HEK293T (cell line): ENCODE results near the gene UBAC1.
"Not testable (repeated sequence)": the region's sequence is repeated elsewhere in the genome, so short reads cannot be mapped to it uniquely, and the experiment has no call there.

Source experiments
- CTCF ChIA-PET: fragments of 350-600 bp; formaldehyde crosslinking; extraction: SDS; loops from one replicate; lab custom pipeline; 2021; ENCODE audit warnings: antibody characterized with exemption, inconsistent platforms; lab: Yijun Ruan, JAX
- POLR2A ChIA-PET: fragments of 350-600 bp; formaldehyde crosslinking; extraction: SDS; loops from one replicate; lab custom pipeline; 2020; ENCODE audit warnings: antibody characterized with exemption, inconsistent platforms; lab: Yijun Ruan, JAX
- DNase-seq: peaks from one replicate; pipeline ENCODE4 v3.0.0; 2012; ENCODE audit warnings: mixed read lengths; ENCODE audit errors: extremely low spot score
- ARNT ChIP-seq: fragments of 450-650 bp; IDR thresholded peaks from 2 replicates; pipeline ENCODE4 v1.6.1; 2017; ENCODE audit warnings: mild to moderate bottlenecking
- BHLHE40 ChIP-seq: fragments of 450-650 bp; IDR thresholded peaks from 2 replicates; pipeline ENCODE4 v1.6.1; 2016; ENCODE audit warnings: mild to moderate bottlenecking, moderate library complexity, borderline replicate concordance
- CTBP1 ChIP-seq: fragments of 450-650 bp; IDR thresholded peaks from 2 replicates; pipeline ENCODE4 v1.6.1; 2016; ENCODE audit warnings: borderline replicate concordance
- ELF4 ChIP-seq: fragments of 450-650 bp; IDR thresholded peaks from 2 replicates; pipeline ENCODE4 v1.6.1; 2017; ENCODE audit warnings: antibody characterized with exemption
- FOXA1 ChIP-seq: fragments of 450-650 bp; IDR thresholded peaks from 2 replicates; pipeline ENCODE4 v1.6.1; 2016; ENCODE audit warnings: mild to moderate bottlenecking
- FOXK2 ChIP-seq: fragments of 450-650 bp; IDR thresholded peaks from 2 replicates; pipeline ENCODE4 v1.6.1; 2016; ENCODE audit warnings: mild to moderate bottlenecking
- FOXM1 ChIP-seq: fragments of 450-650 bp; IDR thresholded peaks from 2 replicates; pipeline ENCODE4 v1.6.1; 2017; ENCODE audit warnings: mild to moderate bottlenecking, borderline replicate concordance
- HDGF ChIP-seq: fragments of 450-650 bp; IDR thresholded peaks from 2 replicates; pipeline ENCODE4 v1.6.1; 2017; ENCODE audit warnings: antibody characterized with exemption, borderline replicate concordance
- L3MBTL2 ChIP-seq: fragments of 450-650 bp; conservative IDR thresholded peaks from 2 replicates; pipeline ENCODE4 v1.6.1; 2016; ENCODE audit warnings: mild to moderate bottlenecking
- LEF1 ChIP-seq: fragments of 450-650 bp; IDR thresholded peaks from 2 replicates; pipeline ENCODE4 v1.6.1; 2017; ENCODE audit warnings: mild to moderate bottlenecking, borderline replicate concordance
- NFRKB ChIP-seq: fragments of 450-650 bp; IDR thresholded peaks from 2 replicates; pipeline ENCODE4 v1.6.1; 2016; ENCODE audit warnings: mild to moderate bottlenecking, moderate library complexity
- SP1 ChIP-seq: fragments of 450-650 bp; IDR thresholded peaks from 2 replicates; pipeline ENCODE4 v1.6.1; 2017
- SUZ12 ChIP-seq: fragments of 450-650 bp; IDR thresholded peaks from 2 replicates; pipeline ENCODE4 v1.6.1; 2016; ENCODE audit warnings: mild to moderate bottlenecking
- TARDBP ChIP-seq: fragments of 450-650 bp; IDR thresholded peaks from 2 replicates; pipeline ENCODE4 v1.6.1; 2016
- ZNF384 ChIP-seq: fragments of 450-650 bp; IDR thresholded peaks from 2 replicates; pipeline ENCODE4 v1.6.1; 2016
- TF ChIP-seq, protein P1 (sequence below): fragments of 450-650 bp; IDR thresholded peaks from 2 replicates; pipeline ENCODE4 v1.6.1; 2016

The UBAC1 gene

DNA sequence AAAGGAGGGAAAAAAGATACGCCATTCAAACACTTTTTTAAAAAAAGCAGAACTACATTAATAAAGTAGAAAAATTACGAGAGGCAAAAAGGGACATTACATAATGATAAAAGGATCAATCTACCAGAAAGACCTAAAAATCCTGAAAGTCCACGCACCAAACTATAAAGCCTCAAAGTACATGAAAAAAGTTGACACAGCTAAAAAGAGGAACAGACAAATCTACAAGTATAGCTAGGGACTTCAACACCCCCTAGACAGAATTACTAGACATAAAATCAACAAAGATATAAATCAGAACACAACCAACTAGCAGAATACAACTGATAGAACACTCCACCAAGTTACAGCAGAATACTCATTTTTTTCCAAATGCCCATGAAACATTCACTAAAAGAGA lies 65.0 kb downstream of the UBAC1 start:
- no peak for DNase-seq
- POLR2A ChIA-PET = no interaction called here
- TF ChIP-seq ZNF384 = no peak
- TF ChIP-seq SP1 = no peak
- no peak for TF ChIP-seq HDGF
- TF ChIP-seq SUZ12 = no peak
- TF ChIP-seq BHLHE40 = no peak
- TF ChIP-seq L3MBTL2 = no peak
- TF ChIP-seq, protein P1, sequence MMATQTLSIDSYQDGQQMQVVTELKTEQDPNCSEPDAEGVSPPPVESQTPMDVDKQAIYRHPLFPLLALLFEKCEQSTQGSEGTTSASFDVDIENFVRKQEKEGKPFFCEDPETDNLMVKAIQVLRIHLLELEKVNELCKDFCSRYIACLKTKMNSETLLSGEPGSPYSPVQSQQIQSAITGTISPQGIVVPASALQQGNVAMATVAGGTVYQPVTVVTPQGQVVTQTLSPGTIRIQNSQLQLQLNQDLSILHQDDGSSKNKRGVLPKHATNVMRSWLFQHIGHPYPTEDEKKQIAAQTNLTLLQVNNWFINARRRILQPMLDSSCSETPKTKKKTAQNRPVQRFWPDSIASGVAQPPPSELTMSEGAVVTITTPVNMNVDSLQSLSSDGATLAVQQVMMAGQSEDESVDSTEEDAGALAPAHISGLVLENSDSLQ = no peak
- no peak for TF ChIP-seq ARNT
- TF ChIP-seq TARDBP = no peak
- TF ChIP-seq NFRKB = no peak
- TF ChIP-seq LEF1 = no peak
- TF ChIP-seq CTBP1 = no peak
- TF ChIP-seq FOXK2 = no peak
- TF ChIP-seq ELF4 = no peak
- no peak for TF ChIP-seq FOXA1
- TF ChIP-seq FOXM1 = no peak
- CTCF ChIA-PET = no interaction called here

DNA sequence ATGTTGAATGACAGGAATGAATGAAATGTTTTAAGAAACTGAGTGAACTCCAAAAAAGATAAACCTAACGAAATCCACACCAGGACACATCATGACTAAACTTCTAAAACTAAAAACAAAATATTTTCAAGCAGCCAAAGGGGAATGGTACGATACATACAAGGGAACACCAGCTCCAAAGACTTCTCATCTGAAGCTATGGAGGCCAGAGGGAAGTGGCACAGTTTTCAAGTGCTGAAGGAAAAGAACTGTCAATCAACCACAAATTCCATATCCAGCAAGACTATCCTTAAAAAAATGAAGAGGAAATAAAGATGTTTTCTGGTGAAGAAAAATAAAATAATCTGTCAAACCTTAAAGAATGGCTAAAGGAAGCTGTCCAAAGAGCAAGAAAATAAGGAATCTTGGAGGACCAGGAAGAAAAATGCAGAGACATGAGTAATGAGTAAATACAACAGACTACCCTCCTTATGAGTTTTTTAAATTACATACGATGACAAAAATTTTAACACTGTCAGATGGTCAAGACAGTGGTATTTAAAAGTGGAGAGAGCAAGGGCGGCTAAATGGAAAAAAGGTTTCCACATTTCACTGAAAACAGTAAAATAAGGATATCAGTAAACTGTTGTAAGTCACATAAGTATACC lies 65.8 kb downstream of the UBAC1 start:
- CTCF ChIA-PET = no interaction called here
- DNase-seq = no peak
- POLR2A ChIA-PET = no interaction called here
- TF ChIP-seq BHLHE40 = no peak
- TF ChIP-seq, protein P1 = peak; percentile 69

DNA sequence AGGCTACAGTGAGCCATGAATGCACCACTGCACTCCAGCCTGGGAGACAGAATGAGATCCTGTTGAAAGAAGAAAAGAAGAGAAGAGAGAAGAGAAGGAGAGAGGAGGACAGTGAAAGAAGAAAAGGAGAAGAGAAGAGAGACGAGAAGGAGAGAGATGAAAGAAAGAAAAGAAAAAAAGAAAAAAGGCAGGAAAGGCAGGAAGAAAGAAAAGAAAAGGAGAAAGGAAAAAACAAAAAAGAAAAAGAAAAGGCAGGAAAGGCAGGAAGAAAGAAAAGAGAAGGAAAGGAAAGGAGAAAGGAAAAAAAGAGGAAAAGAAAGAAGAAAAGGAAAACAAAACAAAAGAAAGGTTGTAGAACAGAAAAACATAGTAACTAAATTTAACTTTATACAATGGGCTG lies 68.1 kb downstream of the UBAC1 start:
- no peak for DNase-seq
- TF ChIP-seq L3MBTL2 (no peak), SP1 (no peak), FOXA1 (no peak), BHLHE40 (no peak), NFRKB (no peak), FOXK2 (no peak), ZNF384 (no peak), TARDBP (no peak), LEF1 (no peak), ELF4 (no peak), CTBP1 (no peak), ARNT (no peak), FOXM1 (no peak), HDGF (no peak), SUZ12 (no peak)
- TF ChIP-seq, protein P1 = no peak
- CTCF ChIA-PET = no interaction called here
- POLR2A ChIA-PET = no interaction called here

DNA sequence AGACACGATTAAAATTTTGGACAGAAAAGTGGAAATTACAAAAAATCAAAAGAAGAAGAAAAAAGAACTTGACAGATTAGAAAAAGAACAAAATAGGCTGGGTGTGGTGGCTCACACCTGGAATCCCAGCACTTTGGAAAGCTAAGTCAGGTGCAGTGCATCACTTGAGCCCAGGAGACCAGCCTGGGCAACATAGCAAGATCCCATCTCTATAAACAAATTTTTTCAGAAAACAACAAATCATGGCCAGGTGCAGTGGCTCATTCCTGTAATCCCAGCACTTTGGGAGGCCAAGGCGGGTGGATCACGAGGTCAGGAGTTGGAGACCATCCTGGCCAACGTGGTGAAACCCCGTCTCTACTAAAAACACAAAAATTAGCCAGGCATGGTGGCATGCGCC lies 68.8 kb downstream of the UBAC1 start:
- POLR2A ChIA-PET, CTCF ChIA-PET, DNase-seq: not testable (repeated sequence)

DNA sequence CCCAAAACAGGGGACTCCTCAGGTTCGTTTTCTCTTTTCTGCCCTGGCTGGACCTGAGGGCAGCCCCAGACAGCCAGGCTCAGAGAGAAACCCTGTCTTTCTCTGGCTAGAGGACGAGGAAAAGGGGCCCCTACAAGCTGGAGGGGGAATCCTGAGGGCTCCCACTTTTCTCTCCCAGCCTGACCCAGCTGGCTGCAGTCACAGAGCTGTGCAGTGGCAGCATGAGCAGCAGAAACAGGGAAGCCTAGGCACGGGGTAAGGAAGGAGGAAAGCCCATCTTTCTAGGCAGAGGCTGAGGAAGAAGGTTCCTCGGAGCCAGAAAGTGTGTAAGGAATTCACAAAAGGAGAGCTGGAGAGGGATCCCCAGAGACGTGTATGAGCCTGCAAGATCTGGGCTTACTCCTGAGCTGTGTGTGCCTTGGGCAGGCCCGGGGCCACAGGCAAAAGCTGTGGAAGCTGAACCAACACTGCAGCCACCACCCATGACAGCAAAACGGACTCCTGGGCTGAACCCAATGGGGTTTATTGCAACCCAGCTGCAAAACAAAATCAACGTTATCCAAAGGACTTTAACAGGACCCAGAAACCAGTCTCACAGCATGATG lies 70.0 kb downstream of the UBAC1 start:
- ChIA-PET CTCF (no interaction called here), POLR2A (no interaction called here)
- TF ChIP-seq HDGF (no peak), ZNF384 (no peak), ARNT (no peak), FOXK2 (no peak), SUZ12 (no peak), NFRKB (no peak), FOXA1 (no peak), ELF4 (no peak), L3MBTL2 (no peak)
- TF ChIP-seq, protein P1 = no peak
- no peak for DNase-seq

DNA sequence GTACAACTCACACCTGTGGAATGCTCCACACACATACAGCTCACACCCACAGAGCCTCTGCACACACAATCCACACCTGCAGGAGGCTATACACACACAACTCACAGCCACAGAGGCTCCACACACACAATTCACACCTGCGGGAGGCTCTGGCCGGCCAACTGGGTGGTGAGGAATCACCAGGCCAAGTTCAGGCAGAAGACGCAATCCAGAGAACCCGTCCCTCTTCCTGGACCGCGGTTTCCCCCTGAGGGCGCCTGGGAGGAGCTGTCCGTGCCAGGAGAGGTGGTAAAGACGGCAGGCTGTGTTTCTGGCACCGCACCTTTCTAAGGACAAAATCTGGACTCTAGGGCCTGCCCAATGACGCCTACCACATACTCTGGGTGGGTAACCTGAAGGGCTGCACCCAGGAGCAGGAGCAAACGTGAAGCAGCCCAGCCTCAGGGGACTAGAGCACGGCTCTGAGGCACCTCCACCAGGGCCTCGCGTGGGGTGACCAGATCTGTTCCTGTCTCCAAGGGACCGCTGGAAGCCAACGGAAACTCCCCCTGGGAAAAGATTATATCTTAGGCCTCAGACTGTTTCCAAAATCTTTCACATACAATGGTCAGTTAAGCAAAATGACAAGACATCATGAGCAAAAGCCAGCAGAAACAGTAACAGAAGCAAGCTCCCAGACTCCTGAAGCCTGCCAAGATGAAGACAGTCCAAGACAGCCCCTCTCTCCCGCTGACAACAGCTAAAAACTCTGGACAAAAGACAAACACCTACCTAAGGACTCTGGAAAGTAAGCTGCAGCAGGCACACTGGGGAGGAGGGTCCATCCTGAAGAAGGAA lies 70.8 kb downstream of the UBAC1 start:
- ChIA-PET POLR2A (interaction anchor here (0.7 kb wide), 1 partner anchor 65 kb away, joined by 3 read pairs; no protein-coding TSS in a partner anchor), CTCF (no interaction called here)
- TF ChIP-seq ARNT (no peak), NFRKB (no peak), TARDBP (no peak), FOXK2 (no peak), FOXM1 (no peak), FOXA1 (no peak), LEF1 (no peak)
- TF ChIP-seq, protein P1 = no peak
- no peak for DNase-seq
